Left colon (tissue), 2 donors: ENCODE measurements around the gene FAM32A. TPM values are rescaled to one million over a fixed set of nuclear protein-coding genes. Genes with fewer than 3 reads are reported as not detected.

ENCODE experiments used
- ATAC-seq: fragments of 200-7000 bp; cut with Tn5 transposase; one replicate; pipeline ENCODE4 v1.9.1; 2020; ENCODE audit warnings: mild to moderate bottlenecking, moderate library complexity
- DNase-seq, 2 donors: peaks; one replicate each; pipeline ENCODE4 v3.0.0-alpha.2; 2020
- intact Hi-C, 2 donors: fragments of 100-400 bp; cut with DNase I in 1 of 2; cut with micrococcal nuclease in 1 of 2; formaldehyde crosslinking; loops; one replicate each; pipeline versions ENCODE4 v1.11.2 to v1.14.0; 2022; cut with DNase I, micrococcal nuclease
- total RNA-seq, 2 donors: library from RNA; stranded (reverse); fragmentation: NEBNext Ultra II Directional; extraction: Animal tissue kit (Norgen Biotek cat#: 25700); gene quantifications; one replicate each; pipeline ENCODE4 v1.2.1, GENCODE V29; 2021
- donor health status: DM: no; HTN: no; CAD: no.
- donor health status: DM: yes; HTN: yes; CAD: no.

Gene FAM32A
- total RNA-seq, 2 donors from 2014 or later, result 78.8 to 90.5 TPM

- ATAC-seq, result no peak
- intact Hi-C loops, result no loop called here
- no peak for DNase-seq
Observed at GRCh38 chr19:16210168-16210567, 25.0 kb downstream of the FAM32A start.

GRCh38 chr19:16213076-16213475 is 27.9 kb downstream of the FAM32A start:
- intact Hi-C loops, result no loop called here
- DNase-seq, result no peak
- no peak for ATAC-seq

GRCh38 chr19:16216744-16217670 is 31.8 kb downstream of the FAM32A start:
- DNase-seq, result no peak
- no peak for ATAC-seq
- intact Hi-C loops, result no loop called here

GRCh38 chr19:16217716-16218451 is 32.7 kb downstream of the FAM32A start:
- intact Hi-C loops, result no loop called here
- DNase-seq, result no peak
- no peak for ATAC-seq

GRCh38 chr19:16218851-16219250 is 33.6 kb downstream of the FAM32A start:
- intact Hi-C loops, result no loop called here
- ATAC-seq, result no peak
- no peak for DNase-seq

DNA sequence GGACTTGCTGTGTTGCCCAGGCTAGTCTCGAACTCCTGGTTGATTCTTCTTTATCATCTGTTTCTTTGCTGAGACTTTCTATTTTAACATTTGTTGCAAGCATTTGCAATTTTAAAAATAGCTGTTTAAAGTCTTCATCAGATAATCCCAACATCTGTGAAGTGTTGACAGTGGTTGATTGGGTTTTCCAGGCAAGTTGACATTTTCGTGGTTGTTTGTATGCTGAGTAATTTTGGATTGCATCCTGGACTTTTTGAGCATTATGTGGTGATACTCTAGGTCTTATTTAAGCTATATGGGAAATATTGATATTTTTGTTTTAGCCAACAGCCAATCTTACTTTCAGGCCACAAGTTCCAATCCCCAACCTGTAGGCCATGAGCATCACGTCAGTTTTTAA is 37.6 kb downstream of the FAM32A start:
- intact Hi-C loops, result no loop called here
- ATAC-seq, result no peak
- no peak for DNase-seq

GRCh38 chr19:16223746-16224145 is 38.5 kb downstream of the FAM32A start:
- no peak for DNase-seq

DNA sequence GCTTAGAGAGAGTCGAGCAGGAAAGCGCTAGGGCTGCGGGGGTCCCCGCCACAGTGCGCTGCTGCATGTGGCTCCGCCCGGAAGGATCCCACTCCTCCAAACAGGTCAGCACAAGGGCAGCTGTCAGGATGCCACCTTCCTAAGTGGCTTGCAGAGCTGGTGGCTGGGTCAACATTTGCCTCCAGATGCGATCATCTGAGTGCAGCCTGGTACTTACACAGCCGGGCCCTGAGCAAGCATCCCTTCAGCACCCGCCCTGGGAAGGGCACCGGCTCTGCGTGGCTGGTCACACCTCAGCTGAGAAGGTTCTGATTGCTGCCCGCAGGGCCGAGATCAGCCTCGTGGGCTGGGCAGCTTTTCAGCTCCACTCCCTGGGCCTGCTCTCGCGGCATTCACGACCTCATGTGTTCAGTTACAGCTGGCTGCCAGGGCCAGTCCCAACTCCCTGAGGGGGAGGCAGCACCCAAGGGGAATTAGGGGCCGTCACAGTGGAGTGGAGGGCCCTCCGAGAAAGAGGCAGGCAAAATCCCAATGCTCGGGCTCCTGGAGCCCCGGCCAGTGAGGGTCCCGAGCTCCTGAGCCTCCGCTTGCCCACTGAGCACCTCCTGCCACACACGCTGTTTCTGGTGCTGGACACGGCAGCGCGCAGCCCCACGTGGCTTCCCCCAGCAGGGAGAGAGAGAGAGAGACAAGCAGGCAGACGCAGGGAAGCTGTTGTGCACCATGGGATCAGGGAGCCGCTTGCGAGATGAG is 39.3 kb downstream of the FAM32A start:
- ATAC-seq, result no peak
- intact Hi-C loops, result no loop called here

More at GRCh38 chr19:16223746-16224145, 38.5 kb downstream of the FAM32A start:
- no peak for ATAC-seq
- intact Hi-C loops, result no loop called here

GRCh38 chr19:16225279-16226183 is 40.3 kb downstream of the FAM32A start:
- ATAC-seq, result no peak
- intact Hi-C loops, result no loop called here
- no peak for DNase-seq

More for the DNA sequence above, 39.3 kb downstream of the FAM32A start:
- DNase-seq, result no peak

GRCh38 chr19:16226184-16226591 is 41.0 kb downstream of the FAM32A start:
- ATAC-seq, result no peak
- intact Hi-C loops, result no loop called here
- DNase-seq, result no peak

- DNase-seq (no peak), ATAC-seq (no peak)
- intact Hi-C loops, result no loop called here
Observed at GRCh38 chr19:16226878-16227836, 41.9 kb downstream of the FAM32A start.

DNA sequence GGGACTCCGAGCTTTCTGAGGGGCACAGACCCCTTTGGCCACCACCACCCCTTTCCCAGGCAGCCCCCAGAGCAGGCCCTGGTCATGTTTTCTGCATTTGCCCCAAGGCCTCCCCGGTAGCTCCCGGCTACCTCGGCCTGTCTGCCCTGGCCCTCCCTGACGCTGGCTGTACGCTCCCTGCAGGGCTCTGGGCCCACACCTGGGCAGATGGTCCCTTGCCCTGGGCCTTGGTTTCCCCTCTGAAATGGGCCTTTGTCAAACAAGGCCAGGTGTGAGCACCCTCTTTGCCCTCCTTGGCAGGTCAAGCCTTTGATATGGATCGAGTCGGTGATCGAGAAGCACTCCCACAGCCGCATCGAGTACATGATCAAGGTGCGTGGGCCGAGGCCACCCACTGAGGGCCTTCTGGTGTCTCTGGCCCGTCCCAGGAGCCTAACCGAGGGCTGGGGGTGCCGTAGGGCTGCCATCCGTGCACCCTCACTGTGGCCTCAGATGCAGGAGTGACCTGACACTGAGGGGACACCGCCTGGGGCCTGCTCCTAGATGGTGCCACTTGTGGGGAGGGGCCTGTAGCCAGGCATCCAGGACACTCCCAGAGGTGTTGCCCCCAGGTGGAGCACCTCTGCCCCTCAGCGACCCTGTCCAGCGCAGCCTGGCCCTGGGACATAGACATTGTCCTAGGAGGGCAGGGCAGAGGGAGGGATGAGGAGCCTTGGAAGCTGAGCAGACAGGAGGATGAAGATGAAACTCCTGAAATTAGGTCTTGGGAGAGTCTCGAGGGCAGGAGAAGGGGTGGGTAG is 42.8 kb downstream of the FAM32A start:
- intact Hi-C loops, result no loop called here
- DNase-seq, result no peak
- no peak for ATAC-seq

DNA sequence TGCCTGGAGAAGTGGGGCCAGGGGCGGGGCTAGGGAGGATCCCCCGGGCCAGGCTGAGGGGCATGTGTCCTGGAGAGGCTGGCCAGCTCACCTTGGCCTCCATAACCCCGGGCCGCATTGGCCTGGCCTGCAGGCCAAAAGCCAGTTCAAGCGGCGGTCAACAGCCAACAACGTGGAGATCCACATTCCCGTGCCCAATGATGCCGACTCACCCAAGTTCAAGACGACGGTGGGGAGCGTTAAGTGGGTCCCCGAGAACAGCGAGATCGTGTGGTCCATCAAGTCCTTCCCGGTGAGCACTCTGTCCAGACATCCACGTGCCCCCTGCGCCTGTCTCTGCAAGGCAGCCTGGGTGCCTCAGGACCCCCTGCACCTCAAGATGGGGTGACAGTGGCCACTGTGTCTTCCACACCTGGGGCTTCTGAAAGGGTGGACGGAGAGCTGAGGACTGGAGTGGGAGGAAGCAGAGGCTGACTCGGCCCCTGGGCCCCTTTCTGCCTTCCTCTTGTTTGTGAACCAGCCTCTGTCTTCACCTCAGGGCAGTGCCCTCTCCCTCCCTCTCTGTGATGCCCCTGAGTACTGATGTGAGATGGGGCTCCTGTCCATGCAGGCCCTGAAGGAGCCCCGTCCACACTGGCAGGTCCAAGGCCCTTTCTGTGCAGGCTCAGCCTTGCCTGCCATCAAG is 43.6 kb downstream of the FAM32A start:
- intact Hi-C loops, result no loop called here
- ATAC-seq (no peak), DNase-seq (no peak)

DNA sequence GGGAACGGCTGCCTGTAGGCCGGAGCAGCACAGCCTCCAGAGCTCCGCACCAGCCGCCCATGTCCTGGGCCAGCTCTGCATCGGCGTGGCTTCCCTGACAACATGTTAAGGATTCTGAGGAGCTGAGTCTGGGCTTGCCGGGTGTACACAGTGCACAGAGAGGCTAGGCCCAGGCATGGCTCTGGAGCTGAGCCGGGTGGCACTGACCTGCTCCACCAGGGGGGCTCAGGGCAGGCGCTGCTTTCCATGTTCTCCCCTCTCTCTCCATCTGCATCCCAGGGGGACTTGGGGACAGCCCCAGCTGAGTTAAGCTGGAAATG is 44.1 kb downstream of the FAM32A start:
- DNase-seq (no peak), ATAC-seq (no peak)
- intact Hi-C loops, result no loop called here

DNA sequence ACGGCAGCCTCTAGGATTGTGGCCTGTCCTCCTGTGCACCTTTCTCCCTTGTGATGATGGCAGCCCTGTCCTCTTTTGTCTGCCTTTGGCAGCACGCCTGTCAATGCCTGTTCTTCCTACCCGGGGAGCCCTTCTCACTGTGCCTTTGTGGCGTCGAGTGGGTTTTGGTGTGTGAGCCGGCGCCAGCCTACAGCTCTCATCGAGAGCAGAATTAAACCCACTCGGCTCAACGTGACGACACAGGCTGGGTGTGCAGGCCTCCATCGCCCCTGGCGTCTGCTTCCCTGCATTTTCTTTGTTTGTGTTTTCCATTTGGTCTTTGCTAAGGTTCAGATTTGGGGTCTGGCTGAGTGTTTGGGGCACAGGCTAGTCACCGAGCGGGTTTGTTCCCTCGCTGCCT is 46.9 kb downstream of the FAM32A start:
- ATAC-seq (no peak), DNase-seq (no peak)
- intact Hi-C loops, result no loop called here

- intact Hi-C loops, result no loop called here
- no peak for DNase-seq
- no peak for ATAC-seq
Observed at GRCh38 chr19:16232568-16232967, 47.4 kb downstream of the FAM32A start.
